ENCODE data around the gene IZUMO4. TPM values are rescaled to one million over a fixed set of nuclear protein-coding genes. Genes with fewer than 3 reads are reported as not detected.

IZUMO4 gene
- total RNA-seq, 4 donors from 2014 or later, result 0.93 to 1.4 TPM; not detected in 2

GRCh38 chr19:2132731-2133490 lies 36.2 kb downstream of the IZUMO4 start:
- Histone ChIP-seq H3K36me3 (peaks cover 0 to 37% of the 10 kb centered on the region in 2 donors), H3K9me3 (no peaks in the 10 kb centered on the region), H3K27ac (no peak overlapping the region), H3K4me1 (peaks cover 0 to 4% of the 10 kb centered on the region in 2 donors), H3K27me3 (no peaks in the 10 kb centered on the region), H3K4me3 (no peak overlapping the region)
- intact Hi-C loops (cut with DNase I; ENCODE audit: low total_unique reads), result no loop called here
- DNase-seq (no peak), ATAC-seq (no peak)
- in situ Hi-C loops (cut with MboI; ENCODE audit: low sequenced_read_pairs in 4 of 4), result no loop called here
- TF ChIP-seq CTCF (IDR thresholded peaks at IDR 0.05 in 4 of 5, conservative IDR thresholded peaks at IDR 0.05 in 1 of 5) (no peak), POLR2A (IDR thresholded peaks at IDR 0.05) (no peak)

- TF ChIP-seq CTCF (IDR thresholded peaks at IDR 0.05 in 4 of 5, conservative IDR thresholded peaks at IDR 0.05 in 1 of 5), result no peak
- no peak for TF ChIP-seq POLR2A (IDR thresholded peaks at IDR 0.05)
- H3K9me3 ChIP-seq, result no peaks in the 10 kb centered on the region
- no peak overlapping the region for H3K27ac ChIP-seq
- ATAC-seq, result no peak
- peaks cover 0 to 25% of the 10 kb centered on the region in 2 donors for H3K36me3 ChIP-seq
- no peak for DNase-seq
- no peak overlapping the region for H3K4me3 ChIP-seq
- H3K27me3 ChIP-seq, result no peaks in the 10 kb centered on the region
- intact Hi-C loops (cut with DNase I; ENCODE audit: low total_unique reads), result no loop called here
- peaks cover 0 to 17% of the 10 kb centered on the region in 2 donors for H3K4me1 ChIP-seq
- in situ Hi-C loops (cut with MboI; ENCODE audit: low sequenced_read_pairs in 4 of 4), result no loop called here
Measured at GRCh38 chr19:2135474-2136402, 39.0 kb downstream of the IZUMO4 start.

GRCh38 chr19:2136796-2137195 lies 40.1 kb downstream of the IZUMO4 start:
- in situ Hi-C loops (cut with MboI; ENCODE audit: low sequenced_read_pairs in 4 of 4) (no loop called here), intact Hi-C loops (cut with DNase I; ENCODE audit: low total_unique reads) (no loop called here)
- Histone ChIP-seq H3K9me3 (no peaks in the 10 kb centered on the region), H3K27ac (no peak overlapping the region), H3K4me3 (no peak overlapping the region), H3K4me1 (peaks cover 0 to 17% of the 10 kb centered on the region in 2 donors), H3K27me3 (no peaks in the 10 kb centered on the region), H3K36me3 (peaks cover 0 to 20% of the 10 kb centered on the region in 2 donors)
- TF ChIP-seq CTCF (IDR thresholded peaks at IDR 0.05 in 4 of 5, conservative IDR thresholded peaks at IDR 0.05 in 1 of 5) (no peak), POLR2A (IDR thresholded peaks at IDR 0.05) (no peak)
- ATAC-seq, result no peak
- DNase-seq, result no peak

GRCh38 chr19:2138061-2138728 lies 41.5 kb downstream of the IZUMO4 start:
- H3K4me3 ChIP-seq, result no peak overlapping the region
- peak overlapping the region; percentile 65 to 86 (median 77) for H3K27ac ChIP-seq
- intact Hi-C loops (cut with DNase I; ENCODE audit: low total_unique reads), result no loop called here

More at GRCh38 chr19:2138061-2138728, 41.5 kb downstream of the IZUMO4 start:
- in situ Hi-C loops (cut with MboI; ENCODE audit: low sequenced_read_pairs in 4 of 4), result no loop called here
- peaks cover 0 to 17% of the 10 kb centered on the region in 2 donors for H3K4me1 ChIP-seq
- no peaks in the 10 kb centered on the region for H3K27me3 ChIP-seq
- peaks cover 0 to 12% of the 10 kb centered on the region in 2 donors for H3K36me3 ChIP-seq
- TF ChIP-seq POLR2A (IDR thresholded peaks at IDR 0.05), result no peak
- TF ChIP-seq CTCF (IDR thresholded peaks at IDR 0.05 in 4 of 5, conservative IDR thresholded peaks at IDR 0.05 in 1 of 5), result peak in 2 of 5 experiments; percentile 6 to 29
- ATAC-seq (peak; percentile 83 to 97), DNase-seq (peak; percentile 60 to 91)
- no peaks in the 10 kb centered on the region for H3K9me3 ChIP-seq

All from gastrocnemius medialis (tissue), 4 donors.